NCI-H2227 treated with DMSO at 0.1 percent for 48 hours (cell line): ENCODE results near the gene FAM219A.
"Not testable (repeated sequence)": the region's sequence is repeated elsewhere in the genome, so short reads cannot be mapped to it uniquely, and the experiment has no call there.

ENCODE experiments used
- DNase-seq: peaks from one replicate; lab custom pipeline; 2025; lab: John Stamatoyannopoulos, UW

FAM219A gene

GRCh38 chr9:34484678-34485077, 26.3 kb upstream of the FAM219A start:
- no peak for DNase-seq

GRCh38 chr9:34482746-34483145, 24.4 kb upstream of the FAM219A start:
- DNase-seq: not testable (repeated sequence)

- DNase-seq: not testable (repeated sequence)
Observed at GRCh38 chr9:34481620-34482019, 23.2 kb upstream of the FAM219A start.

- no peak for DNase-seq
Observed at GRCh38 chr9:34479431-34479866, 21.1 kb upstream of the FAM219A start.

- no peak for DNase-seq
Observed at GRCh38 chr9:34477541-34477940, 19.2 kb upstream of the FAM219A start.

GRCh38 chr9:34475097-34475496, 16.7 kb upstream of the FAM219A start:
- DNase-seq: no peak

- no peak for DNase-seq
Observed at GRCh38 chr9:34465468-34465867, 7.1 kb upstream of the FAM219A start.

- no peak for DNase-seq
Observed at GRCh38 chr9:34464571-34464970, 6.2 kb upstream of the FAM219A start.

- no peak for DNase-seq
Observed at GRCh38 chr9:34463901-34464232, 5.5 kb upstream of the FAM219A start.

- no peak for DNase-seq
Observed at GRCh38 chr9:34463098-34463900, 4.9 kb upstream of the FAM219A start.

- no peak for DNase-seq
Observed at GRCh38 chr9:34459941-34460340, 1.6 kb upstream of the FAM219A start.

- DNase-seq: no peak
Observed at GRCh38 chr9:34459356-34459755, 986 bp upstream of the FAM219A start.

- no peak for DNase-seq
Observed at GRCh38 chr9:34458959-34459340, 580 bp upstream of the FAM219A start.

GRCh38 chr9:34457266-34458012, 931 bp downstream of the FAM219A start:
- DNase-seq: peak; percentile 10

- DNase-seq: no peak
Observed at GRCh38 chr9:34456746-34457145, 1.6 kb downstream of the FAM219A start.

- no peak for DNase-seq
Observed at GRCh38 chr9:34456151-34456550, 2.2 kb downstream of the FAM219A start.

- peak; percentile 30 for DNase-seq
Observed at GRCh38 chr9:34454571-34455065, 3.8 kb downstream of the FAM219A start.

- no peak for DNase-seq
Observed at GRCh38 chr9:34452568-34452967, 5.8 kb downstream of the FAM219A start.

- no peak for DNase-seq
Observed at GRCh38 chr9:34451545-34451944, 6.8 kb downstream of the FAM219A start.

GRCh38 chr9:34451135-34451534, 7.2 kb downstream of the FAM219A start:
- no peak for DNase-seq

GRCh38 chr9:34450644-34451043, 7.7 kb downstream of the FAM219A start:
- DNase-seq: no peak

GRCh38 chr9:34446951-34447350, 11.4 kb downstream of the FAM219A start:
- DNase-seq: no peak

GRCh38 chr9:34446468-34446891, 11.9 kb downstream of the FAM219A start:
- no peak for DNase-seq
